ENCODE results near the gene RPA3.

The RPA3 gene

DNA sequence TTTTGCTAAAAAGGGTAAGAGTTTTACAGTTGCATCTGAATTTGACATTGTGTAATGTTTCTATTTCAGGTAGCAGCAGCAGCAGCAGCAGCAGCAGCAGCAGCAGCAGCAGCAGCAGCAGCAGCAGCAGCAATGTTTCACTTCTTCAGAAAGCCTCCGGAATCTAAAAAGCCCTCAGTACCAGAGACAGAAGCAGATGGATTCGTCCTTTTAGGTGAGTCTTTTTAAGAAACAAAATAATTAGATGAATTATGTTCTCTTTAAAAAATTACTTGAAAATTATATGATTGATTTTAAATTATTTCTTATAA lies 45.2 kb downstream of the RPA3 start:
- Histone ChIP-seq H3K4me1 (ENCODE audit: control insufficient read depth, low read length) (peaks cover 15% of the 10 kb centered on the region), H3F3A (ENCODE audit: control insufficient read depth, insufficient read depth) (no peaks in the 10 kb centered on the region), H3K4me3 (ENCODE audit: low read length) (no peak overlapping the region), H3K9me3 (ENCODE audit: control insufficient read depth, insufficient read depth, low read length) (no peaks in the 10 kb centered on the region), H3K36me3 (ENCODE audit: control insufficient read depth, low read length) (peaks cover 3% of the 10 kb centered on the region; the same call in 1 of the 2 replicates), H3K9me2 (replicated peaks; ENCODE audit: control insufficient read depth, low read length) (no peaks in the 10 kb centered on the region), H3K4me2 (ENCODE audit: low read length) (peak overlapping the region; percentile 7), H3K27me3 (ENCODE audit: control insufficient read depth, low read length) (no peaks in the 10 kb centered on the region), H4K20me1 (ENCODE audit: control insufficient read depth, insufficient read depth, low read depth, low read length) (no peaks in the 10 kb centered on the region), H3K27ac (ENCODE audit: low read depth, low read length) (no peak overlapping the region), H3K79me2 (ENCODE audit: control insufficient read depth, low read length) (peaks cover 14% of the 10 kb centered on the region; the same call in 1 of the 2 replicates)
- TF ChIP-seq CTCF (IDR thresholded peaks at IDR 0.05; ENCODE audit: low read depth, low read length, poor library complexity, severe bottlenecking) (no peak), EZH2phosphoT487 (IDR thresholded peaks at IDR 0.05; ENCODE audit: borderline replicate concordance, low read length) (no peak)

- peaks cover 14% of the 10 kb centered on the region; the same call in 1 of the 2 replicates for H3K79me2 ChIP-seq (ENCODE audit: control insufficient read depth, low read length)
- H3K4me1 ChIP-seq (ENCODE audit: control insufficient read depth, low read length) = peaks cover 15% of the 10 kb centered on the region
- H3K27me3 ChIP-seq (ENCODE audit: control insufficient read depth, low read length) = no peaks in the 10 kb centered on the region
- H3K9me2 ChIP-seq (replicated peaks; ENCODE audit: control insufficient read depth, low read length) = no peaks in the 10 kb centered on the region
- no peak for TF ChIP-seq CTCF (IDR thresholded peaks at IDR 0.05; ENCODE audit: low read depth, low read length, poor library complexity, severe bottlenecking)
- TF ChIP-seq EZH2phosphoT487 (IDR thresholded peaks at IDR 0.05; ENCODE audit: borderline replicate concordance, low read length) = no peak
- no peak overlapping the region for H3K4me3 ChIP-seq (ENCODE audit: low read length)
- H4K20me1 ChIP-seq (ENCODE audit: control insufficient read depth, insufficient read depth, low read depth, low read length) = no peaks in the 10 kb centered on the region
- H3K9me3 ChIP-seq (ENCODE audit: control insufficient read depth, insufficient read depth, low read length) = no peaks in the 10 kb centered on the region
- no peaks in the 10 kb centered on the region; the same call in 1 of the 2 replicates for H3K36me3 ChIP-seq (ENCODE audit: control insufficient read depth, low read length)
- H3F3A ChIP-seq (ENCODE audit: control insufficient read depth, insufficient read depth) = no peaks in the 10 kb centered on the region
- H3K4me2 ChIP-seq (ENCODE audit: low read length) = peak overlapping the region; percentile 7
- no peak overlapping the region for H3K27ac ChIP-seq (ENCODE audit: low read depth, low read length)
Measured at GRCh38 chr7:7672545-7673239, 45.7 kb downstream of the RPA3 start.

- Histone ChIP-seq H3K4me2 (ENCODE audit: low read length) (no peak overlapping the region), H4K20me1 (ENCODE audit: control insufficient read depth, insufficient read depth, low read depth, low read length) (no peaks in the 10 kb centered on the region), H3K9me2 (replicated peaks; ENCODE audit: control insufficient read depth, low read length) (no peaks in the 10 kb centered on the region), H3K36me3 (ENCODE audit: control insufficient read depth, low read length) (no peaks in the 10 kb centered on the region; the same call in 1 of the 2 replicates), H3K27ac (ENCODE audit: low read depth, low read length) (no peak overlapping the region), H3K27me3 (ENCODE audit: control insufficient read depth, low read length) (no peaks in the 10 kb centered on the region), H3K79me2 (ENCODE audit: control insufficient read depth, low read length) (peaks cover 18% of the 10 kb centered on the region), H3K9me3 (ENCODE audit: control insufficient read depth, insufficient read depth, low read length) (no peaks in the 10 kb centered on the region), H3F3A (ENCODE audit: control insufficient read depth, insufficient read depth) (no peaks in the 10 kb centered on the region), H3K4me1 (ENCODE audit: control insufficient read depth, low read length) (peaks cover 15% of the 10 kb centered on the region), H3K4me3 (ENCODE audit: low read length) (no peak overlapping the region)
- TF ChIP-seq CTCF (IDR thresholded peaks at IDR 0.05; ENCODE audit: low read depth, low read length, poor library complexity, severe bottlenecking) = no peak
- no peak for TF ChIP-seq EZH2phosphoT487 (IDR thresholded peaks at IDR 0.05; ENCODE audit: borderline replicate concordance, low read length)
Measured at GRCh38 chr7:7671361-7671760, 47.0 kb downstream of the RPA3 start.

Measured in DOHH2 (cell line).